Activated gamma-delta T cell treated with Interleukin-2 at 50 U/mL for 16 hours (primary cell): ENCODE measurements around the gene CDX2.

Experiments used
- DNase-seq: peaks from one replicate; pipeline ENCODE4 v3.0.0-alpha.2; 2020

Gene CDX2

GRCh38 chr13:27927444-27928352, 41.4 kb downstream of the CDX2 start:
- DNase-seq: no peak

GRCh38 chr13:27926644-27927434, 42.3 kb downstream of the CDX2 start:
- DNase-seq: no peak

GRCh38 chr13:27925220-27925991, 43.7 kb downstream of the CDX2 start:
- DNase-seq: no peak

- no peak for DNase-seq
These were observed 44.5 kb downstream of the CDX2 start for GRCh38 chr13:27924529-27925141.

- DNase-seq: no peak
These were observed 45.2 kb downstream of the CDX2 start for GRCh38 chr13:27923794-27924528.

GRCh38 chr13:27922883-27923612, 46.1 kb downstream of the CDX2 start:
- no peak for DNase-seq

- DNase-seq: no peak
These were observed 46.9 kb downstream of the CDX2 start for GRCh38 chr13:27921961-27922882.

- no peak for DNase-seq
These were observed 47.6 kb downstream of the CDX2 start for GRCh38 chr13:27921421-27921960.

GRCh38 chr13:27920677-27921420, 48.3 kb downstream of the CDX2 start:
- DNase-seq: no peak

- no peak for DNase-seq
These were observed 49.0 kb downstream of the CDX2 start, which contains the start of gene PDX1 for GRCh38 chr13:27919934-27920676. Gene PDX1 (plus strand): TSS chr13:27920000. CDS start chr13:27920139, 139 bp downstream.

- no peak for DNase-seq
These were observed 49.5 kb downstream of the CDX2 start for GRCh38 chr13:27919659-27919933.

- DNase-seq: no peak
These were observed 50.0 kb downstream of the CDX2 start for GRCh38 chr13:27918918-27919658.

- DNase-seq: no peak
These were observed 50.8 kb downstream of the CDX2 start for GRCh38 chr13:27918041-27918917.

GRCh38 chr13:27917121-27917947, 51.8 kb downstream of the CDX2 start:
- DNase-seq: no peak

GRCh38 chr13:27915301-27916207, 53.6 kb downstream of the CDX2 start:
- no peak for DNase-seq
